A549 (cell line): ENCODE results near the gene SYNPO2. TPM values are rescaled to one million over a fixed set of nuclear protein-coding genes. Genes with fewer than 3 reads are reported as not detected.
A peak's percentile ranks its signal among the peaks of the same experiment; 100 is the strongest.

Source experiments
- ATAC-seq, 2 experiments: fragments of 200-7000 bp in 1 of 2; fragments of >200 bp in 1 of 2; cut with Nextera tagmentation in 1 of 2; cut with Tn5 transposase in 1 of 2; 3 replicates each; pipeline versions ENCODE4 v1.8.0 to v1.9.1; 2018 to 2020; ENCODE audit warnings: mild to moderate bottlenecking in 1 of 2, moderate library complexity in 1 of 2
- CTCF ChIA-PET: fragments of 300-600 bp; sonication (Branson Sonifier 250); formaldehyde crosslinking; extraction: SDS; loops from one replicate; lab custom pipeline; 2021; ENCODE audit warnings: antibody characterized with exemption, inconsistent platforms; lab: Yijun Ruan, JAX
- POLR2A ChIA-PET: fragments of 350-600 bp; formaldehyde crosslinking; extraction: SDS; loops from one replicate; lab custom pipeline; 2021; ENCODE audit warnings: antibody characterized with exemption, inconsistent platforms; lab: Yijun Ruan, JAX
- DNase-seq, 2 experiments: peaks; one replicate each; pipeline versions ENCODE4 v3.0.0 to v3.0.0-alpha.2; 2011 to 2016; ENCODE audit warnings: low read depth in 1 of 2, low spot score in 1 of 2
- FAIRE-seq: peaks from 2 replicates; lab custom pipeline; 2011; peaks lifted over from hg19 to GRCh38; lab: Jason Lieb, UNC
- H3K27ac ChIP-seq, 2 experiments: fragments of >200 bp; sonication (Bioruptor Twin); formaldehyde crosslinking; 3 replicates each; pipeline ENCODE4 v1.5.1; 2016 to 2017
- H3K4me1 ChIP-seq: fragments of >200 bp; sonication (Bioruptor Twin); formaldehyde crosslinking; 3 replicates; pipeline ENCODE4 v1.6.1; 2016
- H3K4me2 ChIP-seq: fragments of >200 bp; sonication (Bioruptor Twin); formaldehyde crosslinking; 3 replicates; pipeline ENCODE4 v1.6.1; 2016
- H3K4me3 ChIP-seq: fragments of >200 bp; sonication (Bioruptor Twin); formaldehyde crosslinking; 3 replicates; pipeline ENCODE4 v1.5.1; 2016
- H3K9me3 ChIP-seq: fragments of >200 bp; sonication (Bioruptor Twin); formaldehyde crosslinking; 3 replicates; pipeline ENCODE4 v1.6.1; 2016
- BHLHE40 ChIP-seq: IDR thresholded peaks from 2 replicates; pipeline ENCODE4 v1.6.1; 2012; ENCODE audit warnings: low read depth, low read length, inconsistent platforms
- CBX2 ChIP-seq: fragments of 200-600 bp; sonication (generic); IDR thresholded peaks from 2 replicates; pipeline ENCODE4 v1.6.1; 2016; ENCODE audit warnings: low read depth, mild to moderate bottlenecking, borderline replicate concordance
- CEBPB ChIP-seq, 2 experiments: fragments of >200 bp in 1 of 2; sonication (Bioruptor Twin) in 1 of 2; formaldehyde crosslinking in 1 of 2; IDR thresholded peaks; 2 replicates each; pipeline ENCODE4 v1.6.1; 2012 to 2016
- EHMT2 ChIP-seq: fragments of 200-600 bp; sonication (generic); IDR thresholded peaks from 2 replicates; pipeline ENCODE4 v1.6.1; 2016; ENCODE audit warnings: antibody characterized with exemption, low read depth, mild to moderate bottlenecking, moderate library complexity
- FOSL2 ChIP-seq, 2 experiments: fragments of 450-650 bp in 1 of 2; fragments of >200 bp in 1 of 2; sonication (Bioruptor Twin) in 1 of 2; formaldehyde crosslinking; IDR thresholded peaks; 2 replicates each; pipeline versions ENCODE4 v1.5.0 to v1.6.1; 2016 to 2020; ENCODE audit warnings: mild to moderate bottlenecking in 1 of 2, moderate library complexity in 1 of 2
- HEYL ChIP-seq: fragments of 250-450 bp; sonication (Bioruptor Pico); IDR thresholded peaks from 2 replicates; pipeline ENCODE4 v1.8.0; 2021; ENCODE audit warnings: mild to moderate bottlenecking, moderate library complexity
- HOXA7 ChIP-seq: fragments of 250-450 bp; sonication (Bioruptor Pico); IDR thresholded peaks from 2 replicates; pipeline ENCODE4 v1.5.0; 2020; ENCODE audit warnings: mild to moderate bottlenecking, moderate library complexity
- HOXB13 ChIP-seq: fragments of 250-450 bp; sonication (Bioruptor Pico); IDR thresholded peaks from 2 replicates; pipeline ENCODE4 v1.5.0; 2020; ENCODE audit warnings: low read depth, mild to moderate bottlenecking, moderate library complexity
- HOXB5 ChIP-seq: fragments of 250-450 bp; sonication (Bioruptor Pico); IDR thresholded peaks from 2 replicates; pipeline ENCODE4 v1.5.0; 2020; ENCODE audit warnings: mild to moderate bottlenecking, moderate library complexity
- JUN ChIP-seq, 2 experiments: fragments of >200 bp; sonication (Bioruptor Twin); formaldehyde crosslinking; IDR thresholded peaks; 2 replicates in 1 of 2; 3 replicates in 1 of 2; pipeline ENCODE4 v1.6.1; 2016 to 2017
- JUNB ChIP-seq: fragments of >200 bp; sonication (Bioruptor Twin); formaldehyde crosslinking; IDR thresholded peaks from 2 replicates; pipeline ENCODE4 v1.6.1; 2016
- KDM1A ChIP-seq: fragments of 200-600 bp; sonication (generic); IDR thresholded peaks from 2 replicates; pipeline ENCODE4 v1.6.1; 2016; ENCODE audit warnings: low read depth, mild to moderate bottlenecking
- MAFK ChIP-seq: fragments of 450-650 bp; IDR thresholded peaks from 2 replicates; pipeline ENCODE4 v1.6.1; 2014; ENCODE audit not compliant: partially characterized antibody
- NPAS2 ChIP-seq: fragments of 250-450 bp; sonication (Bioruptor Pico); IDR thresholded peaks from 2 replicates; pipeline ENCODE4 v1.8.0; 2022; ENCODE audit warnings: mild to moderate bottlenecking, moderate library complexity, borderline replicate concordance
- NR3C1 ChIP-seq: fragments of >200 bp; sonication (Bioruptor Twin); formaldehyde crosslinking; IDR thresholded peaks from 3 replicates; pipeline ENCODE4 v1.6.1; 2017
- PHF8 ChIP-seq: fragments of 200-600 bp; sonication (generic); IDR thresholded peaks from 2 replicates; pipeline ENCODE4 v1.6.1; 2016; ENCODE audit warnings: low read depth, mild to moderate bottlenecking, antibody characterized with exemption, moderate library complexity, borderline replicate concordance
- POLR2AphosphoS2 ChIP-seq: conservative IDR thresholded peaks from 2 replicates; pipeline ENCODE4 v1.6.1; 2012; ENCODE audit warnings: low read length, improper control_type of control experiment, inconsistent platforms
- RAD21 ChIP-seq, 2 experiments: fragments of >200 bp in 1 of 2; sonication (Bioruptor Twin) in 1 of 2; formaldehyde crosslinking in 1 of 2; IDR thresholded peaks in 1 of 2; conservative IDR thresholded peaks in 1 of 2; 2 replicates in 1 of 2; 3 replicates in 1 of 2; pipeline ENCODE4 v1.6.1; 2012 to 2018; ENCODE audit warnings: inconsistent platforms in 1 of 2
- RARB ChIP-seq: fragments of 250-450 bp; sonication (Bioruptor Pico); IDR thresholded peaks from 2 replicates; pipeline ENCODE4 v1.8.0; 2021; ENCODE audit warnings: mild to moderate bottlenecking, moderate library complexity
- RNF2 ChIP-seq: fragments of 200-600 bp; sonication (generic); IDR thresholded peaks from 2 replicates; pipeline ENCODE4 v1.6.1; 2016; ENCODE audit warnings: low read depth, mild to moderate bottlenecking, antibody characterized with exemption, moderate library complexity, borderline replicate concordance
- SREBF2 ChIP-seq: fragments of 450-650 bp; IDR thresholded peaks from 2 replicates; pipeline ENCODE4 v1.6.1; 2014; ENCODE audit warnings: mild to moderate bottlenecking, moderate library complexity
- TP53 ChIP-seq: fragments of 250-450 bp; sonication (Bioruptor Pico); IDR thresholded peaks from 2 replicates; pipeline ENCODE4 v1.5.0; 2021; ENCODE audit warnings: mild to moderate bottlenecking, moderate library complexity
- ZC3H11A ChIP-seq: fragments of 450-650 bp; IDR thresholded peaks from 2 replicates; pipeline ENCODE4 v1.6.1; 2014; ENCODE audit warnings: antibody characterized with exemption, mild to moderate bottlenecking
- WGBS: methylation state at CpG from one replicate; pipeline ENCODE4 v1.1.6; 2017; ENCODE audit errors: missing lambda C conversion rate; 5-methylcytosine and 5-hydroxymethylcytosine counted together
- polyA plus RNA-seq, 4 experiments: library from polyadenylated mRNA; depleted of rRNA in 3 of 4; stranded (reverse); fragments of >200 nt; fragmentation: RNase III in 1 of 4; extraction: RNeasy Plus Mini Kit Qiagen cat#74134 plus additional on column Dnase treatment in 1 of 4; gene quantifications; 2 replicates in 3 of 4; 3 replicates in 1 of 4; pipeline ENCODE4 v1.2.3, GENCODE V29; 2011 to 2017
- TF ChIP-seq, protein P1 (sequence below): IDR thresholded peaks from 2 replicates; pipeline ENCODE4 v1.6.1; 2012
- TF ChIP-seq, protein P2 (sequence below): IDR thresholded peaks from 2 replicates; pipeline ENCODE4 v1.6.1; 2012; ENCODE audit warnings: low read depth, borderline replicate concordance
- TF ChIP-seq, protein P3 (sequence below): fragments of 250-450 bp; sonication (Bioruptor Pico); IDR thresholded peaks from 2 replicates; pipeline ENCODE4 v1.5.0; 2021; ENCODE audit warnings: mild to moderate bottlenecking, moderate library complexity, borderline replicate concordance
- TF ChIP-seq, protein P4 (sequence below): fragments of 250-450 bp; sonication (Bioruptor Pico); IDR thresholded peaks from 2 replicates; pipeline ENCODE4 v1.5.0; 2020; ENCODE audit warnings: low read depth, mild to moderate bottlenecking, moderate library complexity
- TF ChIP-seq, protein P5 (sequence below): fragments of >200 bp; sonication (Bioruptor Twin); formaldehyde crosslinking; IDR thresholded peaks from 2 replicates; pipeline ENCODE4 v1.6.1; 2016

The SYNPO2 gene
- polyA plus RNA-seq, 2 of the 4 experiments (the other 2 are of a cell fraction) = 2.5 to 8.8 TPM

DNA sequence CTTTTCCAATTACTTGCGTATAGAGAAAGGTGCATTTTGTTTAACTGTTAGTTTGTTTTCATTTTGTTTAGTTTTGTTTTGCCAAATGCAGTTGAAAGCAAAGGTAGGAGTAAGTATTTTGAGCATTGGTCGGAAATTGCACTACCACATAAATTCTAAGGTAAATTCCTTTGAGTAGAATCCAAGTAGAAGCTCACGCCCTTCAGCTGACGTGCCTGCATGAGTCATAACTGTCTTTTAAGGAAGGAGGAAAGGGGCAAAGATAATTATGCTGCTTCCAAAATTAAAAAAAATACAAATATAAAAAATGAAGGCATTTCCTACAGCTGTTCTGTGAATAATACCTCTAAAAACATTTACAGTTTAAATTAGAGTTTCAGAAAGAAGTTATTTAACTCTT, 136.8 kb downstream of the SYNPO2 start:
- FAIRE-seq (no peak), ATAC-seq (peak; percentile 55 to 60; a peak in 3 of 6 replicates), DNase-seq (peak in 1 of 2 experiments; percentile 71)
- Histone ChIP-seq H3K9me3 (no peaks in the 10 kb centered on the region), H3K4me2 (peak overlapping the region; percentile 90), H3K4me3 (peak overlapping the region; percentile 34), H3K27ac (peak overlapping the region; percentile 91 to 93), H3K4me1 (peaks cover 27% of the 10 kb centered on the region)
- peak; percentile 32; the same call in 1 of the 2 replicates for TF ChIP-seq FOSL2 (IDR thresholded peaks at IDR 0.05)
- TF ChIP-seq FOSL2 (CRISPR knock-in tag; IDR thresholded peaks at IDR 0.05) = peak; percentile 91
- no peak for TF ChIP-seq PHF8
- no peak for TF ChIP-seq CEBPB (IDR thresholded peaks at IDR 0.05)
- no peak for TF ChIP-seq HOXB13 (CRISPR knock-in tag)
- TF ChIP-seq JUN (IDR thresholded peaks at IDR 0.05) = peak in 1 of 2 experiments; percentile 9; a peak in 1 of 5 replicates
- TF ChIP-seq KDM1A = no peak
- no peak for TF ChIP-seq TP53 (CRISPR knock-in tag)
- no peak for TF ChIP-seq CBX2
- TF ChIP-seq, protein P1, sequence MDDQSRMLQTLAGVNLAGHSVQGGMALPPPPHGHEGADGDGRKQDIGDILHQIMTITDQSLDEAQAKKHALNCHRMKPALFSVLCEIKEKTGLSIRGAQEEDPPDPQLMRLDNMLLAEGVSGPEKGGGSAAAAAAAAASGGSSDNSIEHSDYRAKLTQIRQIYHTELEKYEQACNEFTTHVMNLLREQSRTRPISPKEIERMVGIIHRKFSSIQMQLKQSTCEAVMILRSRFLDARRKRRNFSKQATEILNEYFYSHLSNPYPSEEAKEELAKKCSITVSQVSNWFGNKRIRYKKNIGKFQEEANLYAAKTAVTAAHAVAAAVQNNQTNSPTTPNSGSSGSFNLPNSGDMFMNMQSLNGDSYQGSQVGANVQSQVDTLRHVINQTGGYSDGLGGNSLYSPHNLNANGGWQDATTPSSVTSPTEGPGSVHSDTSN = no peak
- TF ChIP-seq BHLHE40 = no peak
- TF ChIP-seq, protein P2, sequence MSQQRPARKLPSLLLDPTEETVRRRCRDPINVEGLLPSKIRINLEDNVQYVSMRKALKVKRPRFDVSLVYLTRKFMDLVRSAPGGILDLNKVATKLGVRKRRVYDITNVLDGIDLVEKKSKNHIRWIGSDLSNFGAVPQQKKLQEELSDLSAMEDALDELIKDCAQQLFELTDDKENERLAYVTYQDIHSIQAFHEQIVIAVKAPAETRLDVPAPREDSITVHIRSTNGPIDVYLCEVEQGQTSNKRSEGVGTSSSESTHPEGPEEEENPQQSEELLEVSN = no peak
- no peak for TF ChIP-seq RARB (CRISPR knock-in tag)
- no peak for TF ChIP-seq HEYL (CRISPR knock-in tag)
- no peak for TF ChIP-seq NPAS2 (CRISPR knock-in tag)
- TF ChIP-seq HOXA7 (CRISPR knock-in tag) = no peak
- no peak for TF ChIP-seq HOXB5 (CRISPR knock-in tag)
- TF ChIP-seq, protein P3, sequence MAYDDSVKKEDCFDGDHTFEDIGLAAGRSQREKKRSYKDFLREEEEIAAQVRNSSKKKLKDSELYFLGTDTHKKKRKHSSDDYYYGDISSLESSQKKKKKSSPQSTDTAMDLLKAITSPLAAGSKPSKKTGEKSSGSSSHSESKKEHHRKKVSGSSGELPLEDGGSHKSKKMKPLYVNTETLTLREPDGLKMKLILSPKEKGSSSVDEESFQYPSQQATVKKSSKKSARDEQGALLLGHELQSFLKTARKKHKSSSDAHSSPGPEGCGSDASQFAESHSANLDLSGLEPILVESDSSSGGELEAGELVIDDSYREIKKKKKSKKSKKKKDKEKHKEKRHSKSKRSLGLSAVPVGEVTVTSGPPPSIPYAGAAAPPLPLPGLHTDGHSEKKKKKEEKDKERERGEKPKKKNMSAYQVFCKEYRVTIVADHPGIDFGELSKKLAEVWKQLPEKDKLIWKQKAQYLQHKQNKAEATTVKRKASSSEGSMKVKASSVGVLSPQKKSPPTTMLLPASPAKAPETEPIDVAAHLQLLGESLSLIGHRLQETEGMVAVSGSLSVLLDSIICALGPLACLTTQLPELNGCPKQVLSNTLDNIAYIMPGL (CRISPR knock-in tag) = no peak
- ChIA-PET POLR2A (interaction anchor here (2.3 kb wide), 1 partner anchor 188 kb away, joined by 17 read pairs; the partner anchor contains the start of gene USP53), CTCF (interaction anchor here (0.9 to 2.6 kb wide), 3 partner anchors 17 to 275 kb away, joined by 3 to 9 read pairs (median 3); a partner anchor contains a TSS)
- WGBS = 3% methylated on average over 4 of the region's 4 CpGs

DNA sequence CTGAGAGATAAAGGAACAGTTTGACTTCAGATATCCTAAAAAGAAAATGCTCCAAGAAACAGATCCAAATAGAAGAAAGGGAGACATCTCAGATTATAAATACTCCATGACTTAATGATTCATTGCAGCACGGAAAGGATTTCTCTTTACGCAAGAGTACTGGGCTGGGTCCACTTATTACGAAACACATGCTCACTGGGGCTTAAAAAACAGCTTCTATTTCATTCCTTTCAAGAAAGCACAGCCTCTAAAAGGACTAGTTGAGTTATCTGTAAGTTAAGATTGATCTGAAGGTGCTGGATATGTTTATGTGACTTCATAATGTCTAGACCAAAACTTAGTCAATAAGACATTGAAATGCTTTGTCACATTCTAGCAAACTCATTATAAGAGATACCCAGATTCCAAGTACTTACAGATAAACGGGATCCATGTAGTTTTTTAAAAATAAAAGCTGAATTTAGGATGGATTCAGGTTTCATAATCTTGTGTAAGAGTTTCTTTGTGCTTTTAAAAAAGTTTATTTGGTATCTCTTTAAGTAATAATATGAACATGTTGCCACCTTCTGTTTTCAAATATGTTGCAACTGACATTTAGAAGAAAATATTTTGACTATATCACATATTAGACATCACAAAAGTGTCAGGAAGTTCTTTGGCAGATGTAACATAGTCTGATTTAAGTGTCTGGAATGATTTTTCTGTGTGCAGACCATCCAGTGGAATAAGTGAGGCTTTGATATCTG, 137.4 kb downstream of the SYNPO2 start:
- Histone ChIP-seq H3K9me3 (no peaks in the 10 kb centered on the region), H3K4me3 (peak overlapping the region; percentile 42), H3K4me2 (peak overlapping the region; percentile 90), H3K27ac (peak overlapping the region; percentile 91 to 93), H3K4me1 (peaks cover 27% of the 10 kb centered on the region)
- FAIRE-seq (no peak), DNase-seq (peak; percentile 38 to 85), ATAC-seq (peak; percentile 62 to 82)
- ChIA-PET CTCF (interaction anchor here (0.7 to 2.6 kb wide), 7 partner anchors 9 to 274 kb away, joined by 3 to 9 read pairs (median 3); a partner anchor contains a TSS), POLR2A (interaction anchor here (2.3 kb wide), 1 partner anchor 187 kb away, joined by 17 read pairs; the partner anchor contains the start of gene USP53)
- WGBS = 1% methylated on average over 4 of the region's 4 CpGs
- TF ChIP-seq MAFK (no peak), JUN (IDR thresholded peaks at IDR 0.05) (peak in 1 of 2 experiments; percentile 35; a peak in 2 of 5 replicates), EHMT2 (no peak), ZC3H11A (no peak), RNF2 (no peak), SREBF2 (no peak), FOSL2 (IDR thresholded peaks at IDR 0.05) (0 out of 2 replicates have a peak, but pooled peaks have one; percentile 46), FOSL2 (CRISPR knock-in tag; IDR thresholded peaks at IDR 0.05) (no peak; the same call in 1 of the 2 replicates), POLR2AphosphoS2 (no peak), HOXB5 (CRISPR knock-in tag) (peak; percentile 69), JUNB (peak; percentile 22; the same call in 1 of the 2 replicates), CEBPB (IDR thresholded peaks at IDR 0.05) (peak; percentile 96 to 97), RAD21 (conservative IDR thresholded peaks at IDR 0.05 in 1 of 2, IDR thresholded peaks at IDR 0.05 in 1 of 2) (no peak), HEYL (CRISPR knock-in tag) (no peak), NR3C1 (no peak), PHF8 (no peak)
- TF ChIP-seq, protein P4, sequence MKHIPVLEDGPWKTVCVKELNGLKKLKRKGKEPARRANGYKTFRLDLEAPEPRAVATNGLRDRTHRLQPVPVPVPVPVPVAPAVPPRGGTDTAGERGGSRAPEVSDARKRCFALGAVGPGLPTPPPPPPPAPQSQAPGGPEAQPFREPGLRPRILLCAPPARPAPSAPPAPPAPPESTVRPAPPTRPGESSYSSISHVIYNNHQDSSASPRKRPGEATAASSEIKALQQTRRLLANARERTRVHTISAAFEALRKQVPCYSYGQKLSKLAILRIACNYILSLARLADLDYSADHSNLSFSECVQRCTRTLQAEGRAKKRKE (CRISPR knock-in tag) = no peak
- TF ChIP-seq, protein P1 = no peak
- TF ChIP-seq, protein P5, sequence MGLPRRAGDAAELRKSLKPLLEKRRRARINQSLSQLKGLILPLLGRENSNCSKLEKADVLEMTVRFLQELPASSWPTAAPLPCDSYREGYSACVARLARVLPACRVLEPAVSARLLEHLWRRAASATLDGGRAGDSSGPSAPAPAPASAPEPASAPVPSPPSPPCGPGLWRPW = peak; percentile 87
